Astrocyte (in vitro differentiated cells and primary cell): ENCODE results near the gene FAM234B. TPM values are rescaled to one million over a fixed set of nuclear protein-coding genes. Genes with fewer than 3 reads are reported as not detected.

Experiments used
- DNase-seq: peaks from one replicate; pipeline ENCODE4 v3.0.0-alpha.2; 2010; ENCODE audit warnings: low read depth
- FAIRE-seq: peaks from 2 replicates; lab custom pipeline; 2011; peaks lifted over from hg19 to GRCh38; lab: Jason Lieb, UNC
- H2AFZ ChIP-seq: 2 replicates; pipeline ENCODE4 v1.6.0; 2012; ENCODE audit warnings: low read depth, low read length, inconsistent platforms
- H3K27ac ChIP-seq: 2 replicates; pipeline ENCODE4 v1.5.1; 2011; ENCODE audit warnings: low read depth, low read length, inconsistent platforms
- H3K27me3 ChIP-seq: 2 replicates; pipeline ENCODE4 v1.6.0; 2011; ENCODE audit warnings: low read length, inconsistent platforms; ENCODE audit not compliant: insufficient read depth
- H3K36me3 ChIP-seq: 2 replicates; pipeline ENCODE4 v1.5.1; 2011; ENCODE audit warnings: low read length, inconsistent platforms; ENCODE audit not compliant: insufficient read depth
- H3K4me1 ChIP-seq: 2 replicates; pipeline ENCODE4 v1.5.1; 2011; ENCODE audit warnings: low read length, inconsistent platforms; ENCODE audit not compliant: insufficient read depth
- H3K4me2 ChIP-seq: 2 replicates; pipeline ENCODE4 v1.6.0; 2012; ENCODE audit warnings: low read length, inconsistent platforms
- H3K4me3 ChIP-seq: 2 replicates; pipeline ENCODE4 v1.5.1; 2011; ENCODE audit warnings: low read depth, mild to moderate bottlenecking, low read length, inconsistent platforms; ENCODE audit not compliant: insufficient read depth
- H3K79me2 ChIP-seq: 2 replicates; pipeline ENCODE4 v1.6.0; 2012; ENCODE audit warnings: mild to moderate bottlenecking, low read length, inconsistent platforms; ENCODE audit not compliant: insufficient read depth
- H3K9ac ChIP-seq: 2 replicates; pipeline ENCODE4 v1.6.0; 2012; ENCODE audit warnings: mild to moderate bottlenecking, low read length, inconsistent platforms
- H3K9me3 ChIP-seq: 2 replicates; pipeline ENCODE4 v1.5.1; 2012; ENCODE audit warnings: low read depth, mild to moderate bottlenecking, low read length, inconsistent platforms; ENCODE audit not compliant: insufficient read depth
- H4K20me1 ChIP-seq: 2 replicates; pipeline ENCODE4 v1.6.0; 2012; ENCODE audit warnings: low read length, inconsistent platforms; ENCODE audit not compliant: insufficient read depth
- H3K27ac Mint-ChIP-seq: one replicate; pipeline ENCODE4 v1.8.0; 2021; ENCODE audit warnings: mild to moderate bottlenecking, mixed read lengths; ENCODE audit not compliant: unreplicated experiment
- H3K27me3 Mint-ChIP-seq: one replicate; pipeline ENCODE4 v1.8.0; 2021; ENCODE audit warnings: low read depth, mixed read lengths; ENCODE audit not compliant: unreplicated experiment
- H3K36me3 Mint-ChIP-seq: one replicate; pipeline ENCODE4 v1.8.0; 2021; ENCODE audit warnings: low read depth, mixed read lengths; ENCODE audit not compliant: unreplicated experiment
- H3K4me1 Mint-ChIP-seq: one replicate; pipeline ENCODE4 v1.8.0; 2021; ENCODE audit warnings: low read depth, mixed read lengths; ENCODE audit not compliant: unreplicated experiment
- H3K4me3 Mint-ChIP-seq: one replicate; pipeline ENCODE4 v1.8.0; 2021; ENCODE audit warnings: mild to moderate bottlenecking, moderate library complexity, mixed read lengths; ENCODE audit not compliant: unreplicated experiment
- H3K9me3 Mint-ChIP-seq: one replicate; pipeline ENCODE4 v1.8.0; 2021; ENCODE audit warnings: mild to moderate bottlenecking, mixed read lengths; ENCODE audit not compliant: unreplicated experiment
- CTCF ChIP-seq: IDR thresholded peaks from 2 replicates; pipeline ENCODE4 v1.5.1; 2011; ENCODE audit warnings: low read depth, mild to moderate bottlenecking, inconsistent platforms, low read length, moderate library complexity; ENCODE audit not compliant: insufficient read depth
- EZH2 ChIP-seq: IDR thresholded peaks from 2 replicates; pipeline ENCODE4 v1.6.1; 2012; ENCODE audit warnings: mild to moderate bottlenecking, low read length, inconsistent platforms; ENCODE audit not compliant: insufficient read depth
- total RNA-seq: library from RNA; stranded (reverse); gene quantifications from 2 replicates; pipeline ENCODE4 v1.2.1, GENCODE V29; 2021

The FAM234B gene
- total RNA-seq, 1 donor from 2014 or later: 6.2 TPM

GRCh38 chr12:13093191-13093847 lies 49.1 kb downstream of the FAM234B start:
- no peaks in the 10 kb centered on the region for H3K9me3 Mint-ChIP-seq
- Histone ChIP-seq H3K4me1 (peaks cover 25% of the 10 kb centered on the region), H4K20me1 (no peaks in the 10 kb centered on the region), H3K27ac (peak overlapping the region; percentile 62), H3K79me2 (no peaks in the 10 kb centered on the region), H3K4me3 (no peak overlapping the region), H3K27me3 (no peaks in the 10 kb centered on the region), H3K9me3 (no peaks in the 10 kb centered on the region), H3K9ac (peak overlapping the region; percentile 11), H2AFZ (peak overlapping the region; percentile 63), H3K36me3 (no peaks in the 10 kb centered on the region), H3K4me2 (peak overlapping the region; percentile 54)
- peaks cover 26% of the 10 kb centered on the region for H3K4me1 Mint-ChIP-seq
- TF ChIP-seq CTCF: no peak
- TF ChIP-seq EZH2: no peak
- no peaks in the 10 kb centered on the region for H3K36me3 Mint-ChIP-seq
- no peak overlapping the region for H3K4me3 Mint-ChIP-seq
- no peak for FAIRE-seq
- no peak overlapping the region for H3K27ac Mint-ChIP-seq
- H3K27me3 Mint-ChIP-seq: peaks cover 5% of the 10 kb centered on the region
- DNase-seq: peak; percentile 53

GRCh38 chr12:13093848-13094220 lies 49.7 kb downstream of the FAM234B start:
- H3K79me2 ChIP-seq: no peaks in the 10 kb centered on the region
- Mint-ChIP-seq H3K9me3 (no peaks in the 10 kb centered on the region), H3K4me1 (peaks cover 31% of the 10 kb centered on the region), H3K4me3 (no peak overlapping the region), H3K27me3 (peaks cover 1% of the 10 kb centered on the region), H3K36me3 (no peaks in the 10 kb centered on the region), H3K27ac (no peak overlapping the region)
- peaks cover 30% of the 10 kb centered on the region for H3K4me1 ChIP-seq
- no peaks in the 10 kb centered on the region for H3K27me3 ChIP-seq
- peak overlapping the region; percentile 11 for H3K9ac ChIP-seq
- peak overlapping the region; percentile 62 for H3K27ac ChIP-seq
- H3K36me3 ChIP-seq: no peaks in the 10 kb centered on the region
- no peaks in the 10 kb centered on the region for H4K20me1 ChIP-seq
- DNase-seq (peak; percentile 57), FAIRE-seq (no peak)
- no peak overlapping the region for H3K4me3 ChIP-seq
- H2AFZ ChIP-seq: no peak overlapping the region
- TF ChIP-seq EZH2: no peak
- TF ChIP-seq CTCF: no peak
- H3K4me2 ChIP-seq: peak overlapping the region; percentile 54
- no peaks in the 10 kb centered on the region for H3K9me3 ChIP-seq

- no peaks in the 10 kb centered on the region for H3K9me3 ChIP-seq
- H3K27me3 ChIP-seq: no peaks in the 10 kb centered on the region
- H3K27ac ChIP-seq: peak overlapping the region; percentile 62
- H3K4me3 Mint-ChIP-seq: no peak overlapping the region
- H3K4me1 Mint-ChIP-seq: peaks cover 37% of the 10 kb centered on the region
- H3K79me2 ChIP-seq: no peaks in the 10 kb centered on the region
- H3K27ac Mint-ChIP-seq: no peak overlapping the region
- no peak overlapping the region for H3K4me3 ChIP-seq
- no peaks in the 10 kb centered on the region for H3K36me3 ChIP-seq
- H3K36me3 Mint-ChIP-seq: no peaks in the 10 kb centered on the region
- FAIRE-seq (peak; percentile 66), DNase-seq (peak; percentile 62)
- peak overlapping the region; percentile 11 for H3K9ac ChIP-seq
- no peaks in the 10 kb centered on the region for H3K27me3 Mint-ChIP-seq
- H2AFZ ChIP-seq: no peak overlapping the region
- TF ChIP-seq CTCF (no peak), EZH2 (no peak)
- no peaks in the 10 kb centered on the region for H4K20me1 ChIP-seq
- H3K4me2 ChIP-seq: peak overlapping the region; percentile 54
- no peaks in the 10 kb centered on the region for H3K9me3 Mint-ChIP-seq
- peaks cover 36% of the 10 kb centered on the region for H3K4me1 ChIP-seq
Observed at GRCh38 chr12:13094367-13094766, 50.2 kb downstream of the FAM234B start.
